NCI-H1694 treated with DMSO at 0.1 percent for 48 hours (cell line): Measurements from ENCODE around the gene C17orf113.

ENCODE experiments used
- DNase-seq: peaks from one replicate; lab custom pipeline; 2025; lab: John Stamatoyannopoulos, UW

Gene C17orf113

DNA sequence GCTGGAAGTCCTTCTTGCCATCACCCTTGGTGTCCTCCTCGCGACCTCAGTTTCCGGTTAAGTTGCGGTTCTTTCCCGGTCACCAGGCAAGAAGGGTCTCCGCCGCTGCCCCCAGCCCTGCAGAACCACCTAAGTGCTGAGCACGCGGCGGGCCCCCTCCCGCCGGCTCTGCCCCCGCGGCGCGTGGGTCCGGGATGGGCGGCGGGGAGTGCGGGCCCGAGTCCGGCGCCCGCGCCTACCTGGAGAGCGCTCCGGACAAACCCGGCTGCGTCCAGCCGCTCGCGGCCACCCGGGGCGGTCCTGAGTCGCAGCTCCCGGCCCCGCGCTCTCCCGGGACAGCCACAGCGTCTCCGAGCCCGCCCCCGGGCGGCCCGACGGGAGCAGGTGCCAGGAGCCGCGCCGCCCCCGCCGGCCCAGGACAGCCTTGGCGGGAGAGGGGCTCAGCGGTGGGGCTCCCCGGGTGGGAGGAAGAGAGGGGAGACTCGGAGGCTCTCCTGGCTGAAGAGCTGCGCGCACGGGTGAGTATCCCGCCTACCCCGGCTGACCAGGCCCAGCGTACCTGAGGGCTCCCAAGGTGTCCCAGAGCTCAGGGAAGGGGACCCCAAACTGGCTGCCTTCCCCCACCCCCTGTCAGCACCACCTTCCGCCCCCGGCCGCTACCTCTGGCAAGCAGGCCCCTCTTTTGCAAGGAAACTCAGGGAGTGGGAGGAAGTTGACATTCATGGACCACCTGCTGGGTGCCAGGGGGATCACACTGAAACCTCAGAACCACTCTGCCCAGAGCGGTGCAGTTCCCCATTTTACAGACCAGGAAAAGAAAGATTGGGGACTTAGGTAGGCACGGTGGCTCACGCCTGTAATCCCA lies 22.2 kb upstream of the C17orf113 start:
- no peak for DNase-seq

DNA sequence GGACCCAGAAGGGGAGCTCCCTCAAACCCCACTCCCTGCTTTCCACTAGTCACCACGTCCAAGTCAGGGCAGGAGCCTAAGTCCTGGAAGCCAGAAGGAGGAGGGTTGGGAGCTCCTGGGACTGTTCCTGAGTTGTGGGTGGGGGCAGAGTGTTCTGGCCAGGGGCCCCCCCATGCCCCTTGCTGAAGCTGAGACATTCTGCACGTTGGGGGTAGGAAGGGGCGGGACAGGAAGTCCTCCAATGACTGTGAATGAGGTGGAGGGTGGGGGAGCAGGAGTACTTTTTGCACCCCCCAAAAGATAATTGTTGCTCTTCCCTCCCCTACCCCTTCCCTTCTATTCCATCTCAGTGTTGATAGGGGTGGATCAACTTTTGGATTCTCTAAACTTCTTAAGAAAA lies 21.4 kb upstream of the C17orf113 start:
- DNase-seq: no peak

DNA sequence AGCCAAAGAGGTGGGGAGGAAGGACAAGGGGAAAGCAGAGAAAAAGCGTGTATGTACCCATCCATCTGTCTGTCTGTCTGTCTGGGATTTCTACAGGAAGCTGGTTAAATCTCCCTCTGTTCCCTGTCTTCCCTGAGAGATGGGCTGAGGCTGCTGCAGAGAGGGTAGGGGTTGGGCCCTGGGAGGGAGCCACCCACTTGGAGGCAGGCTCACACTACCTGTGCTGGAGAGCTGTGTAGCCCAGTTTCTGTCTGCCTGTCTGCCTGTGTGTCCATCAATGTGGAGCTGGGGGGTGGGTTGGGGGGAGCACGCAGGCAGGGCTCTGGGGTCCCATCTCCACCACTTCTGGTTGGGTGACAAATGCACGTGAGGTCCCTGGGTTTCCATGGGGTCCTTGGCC lies 18.6 kb upstream of the C17orf113 start:
- peak; percentile 26 for DNase-seq

DNA sequence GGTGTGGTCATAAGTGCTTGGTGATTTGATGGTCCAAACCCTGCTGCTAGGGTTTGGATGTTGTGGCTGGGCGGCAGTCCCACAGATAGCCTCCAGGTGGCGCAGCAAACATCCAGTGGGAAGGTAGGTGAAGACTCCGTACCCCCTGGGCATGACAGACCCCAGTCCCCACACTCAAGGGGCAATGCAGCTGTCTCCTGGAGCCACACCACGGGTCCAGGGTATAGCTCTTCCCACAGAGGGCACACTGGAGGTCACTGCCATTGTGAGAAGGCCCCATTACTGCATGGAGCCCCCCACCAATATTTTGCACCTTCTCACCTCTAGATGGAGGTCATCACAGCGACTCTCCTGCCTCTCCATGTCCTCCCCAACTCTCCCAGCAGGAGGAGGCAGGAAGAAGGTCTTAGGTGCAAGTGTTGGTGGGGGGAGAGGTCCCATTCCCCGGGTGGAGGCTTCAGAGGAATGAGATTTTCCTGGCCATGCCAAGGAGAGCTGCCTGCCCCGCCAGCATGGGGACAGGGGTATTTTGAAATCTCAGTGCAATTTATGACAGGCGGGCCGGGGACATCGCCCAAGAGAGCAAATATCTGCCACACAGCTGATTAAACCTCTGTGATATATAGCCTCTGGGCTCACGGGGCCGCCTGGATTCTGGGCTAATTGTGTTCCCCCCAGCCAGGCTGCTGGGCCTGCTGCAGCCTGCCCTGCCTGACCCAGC lies 17.1 kb upstream of the C17orf113 start:
- peak; percentile 83 for DNase-seq

DNA sequence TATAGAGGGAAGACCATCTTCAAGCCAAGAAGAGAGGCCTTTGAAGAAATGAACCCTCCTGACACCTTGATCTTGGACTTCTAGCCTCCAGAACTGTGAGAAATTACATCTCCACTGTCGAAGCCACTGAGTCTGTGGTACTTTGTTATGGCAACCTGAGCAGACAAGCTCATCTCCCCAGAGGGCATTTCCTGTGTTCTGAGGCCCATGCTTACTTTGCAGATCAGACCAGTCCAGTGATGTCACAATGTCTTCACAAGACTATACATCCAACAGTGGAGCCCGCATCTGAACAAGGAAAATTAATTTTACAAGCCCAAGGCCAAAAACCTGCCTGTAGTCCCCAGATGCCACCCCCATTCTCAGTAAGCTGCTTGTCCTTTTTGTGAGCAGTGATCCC lies 14.8 kb upstream of the C17orf113 start:
- no peak for DNase-seq

GRCh38 chr17:42062681-42063080 lies 12.3 kb upstream of the C17orf113 start:
- no peak for DNase-seq

DNA sequence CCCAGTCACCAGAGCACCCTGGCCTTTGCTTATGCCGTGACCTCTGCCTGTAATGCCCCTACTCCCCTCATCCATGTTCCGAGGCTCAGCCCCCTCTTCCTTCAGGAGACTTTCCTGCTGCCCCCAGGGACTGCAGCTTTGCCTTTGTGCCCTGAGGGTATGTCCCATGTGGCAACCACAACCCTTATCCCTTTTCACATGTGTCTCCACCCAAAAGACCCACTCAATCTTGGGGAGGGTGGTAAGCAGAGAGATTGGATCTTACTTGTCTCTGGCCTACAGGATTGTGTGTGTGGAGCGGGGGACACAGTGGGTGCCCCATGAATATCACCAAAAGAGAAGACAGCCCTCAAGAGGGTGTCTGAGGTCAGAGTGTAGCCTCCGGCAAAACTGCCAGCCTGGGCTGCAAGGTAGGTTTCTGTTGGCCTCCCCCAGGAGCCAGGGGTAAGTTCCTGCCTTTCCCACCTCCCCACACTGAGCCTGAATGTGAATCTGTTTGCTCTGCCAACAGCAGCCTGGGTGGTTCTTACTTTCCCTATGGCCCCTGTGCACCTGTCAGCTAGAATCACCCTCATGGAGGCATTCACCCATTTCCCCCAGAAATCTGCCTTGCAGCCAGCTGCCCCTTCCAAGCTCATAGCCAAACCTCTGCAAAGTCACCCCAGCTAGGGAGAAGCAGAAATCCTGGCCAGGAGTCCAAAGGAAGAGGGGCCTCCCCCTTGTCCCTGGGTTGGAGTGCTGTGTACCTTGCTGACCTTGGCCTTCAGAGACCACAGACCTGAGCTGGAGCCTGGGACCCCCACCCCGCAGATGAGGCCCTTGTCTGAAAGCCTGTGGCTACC lies 11.5 kb upstream of the C17orf113 start:
- DNase-seq: peak; percentile 47

- no peak for DNase-seq
Measured at GRCh38 chr17:42060231-42060630, 9.8 kb upstream of the C17orf113 start.

DNA sequence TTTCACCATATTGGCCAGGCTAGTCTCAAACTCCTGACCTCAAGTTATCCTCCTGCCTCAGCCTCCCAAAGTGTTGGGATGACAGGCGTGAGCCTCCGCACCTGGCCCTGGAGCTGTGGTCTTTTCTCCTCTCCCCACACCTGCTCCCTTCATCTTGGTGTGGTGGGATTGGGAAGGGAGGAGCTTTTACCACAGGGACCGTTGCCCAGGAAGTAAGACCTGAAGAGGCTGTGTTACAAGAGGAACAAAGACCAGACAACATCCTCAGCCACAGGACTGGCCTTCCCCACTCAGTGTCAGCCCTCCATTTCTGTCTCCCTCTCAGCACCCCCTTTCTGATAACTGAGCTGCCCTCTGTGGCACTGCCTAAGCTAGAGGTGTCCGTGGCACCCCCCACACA lies 9.4 kb upstream of the C17orf113 start:
- no peak for DNase-seq

GRCh38 chr17:42058063-42058462 lies 7.7 kb upstream of the C17orf113 start:
- DNase-seq: peak; percentile 11

GRCh38 chr17:42056635-42057034 lies 6.2 kb upstream of the C17orf113 start:
- no peak for DNase-seq

- DNase-seq: no peak
Measured at GRCh38 chr17:42055496-42055895, 5.1 kb upstream of the C17orf113 start.

GRCh38 chr17:42055027-42055426 lies 4.6 kb upstream of the C17orf113 start:
- DNase-seq: no peak

DNA sequence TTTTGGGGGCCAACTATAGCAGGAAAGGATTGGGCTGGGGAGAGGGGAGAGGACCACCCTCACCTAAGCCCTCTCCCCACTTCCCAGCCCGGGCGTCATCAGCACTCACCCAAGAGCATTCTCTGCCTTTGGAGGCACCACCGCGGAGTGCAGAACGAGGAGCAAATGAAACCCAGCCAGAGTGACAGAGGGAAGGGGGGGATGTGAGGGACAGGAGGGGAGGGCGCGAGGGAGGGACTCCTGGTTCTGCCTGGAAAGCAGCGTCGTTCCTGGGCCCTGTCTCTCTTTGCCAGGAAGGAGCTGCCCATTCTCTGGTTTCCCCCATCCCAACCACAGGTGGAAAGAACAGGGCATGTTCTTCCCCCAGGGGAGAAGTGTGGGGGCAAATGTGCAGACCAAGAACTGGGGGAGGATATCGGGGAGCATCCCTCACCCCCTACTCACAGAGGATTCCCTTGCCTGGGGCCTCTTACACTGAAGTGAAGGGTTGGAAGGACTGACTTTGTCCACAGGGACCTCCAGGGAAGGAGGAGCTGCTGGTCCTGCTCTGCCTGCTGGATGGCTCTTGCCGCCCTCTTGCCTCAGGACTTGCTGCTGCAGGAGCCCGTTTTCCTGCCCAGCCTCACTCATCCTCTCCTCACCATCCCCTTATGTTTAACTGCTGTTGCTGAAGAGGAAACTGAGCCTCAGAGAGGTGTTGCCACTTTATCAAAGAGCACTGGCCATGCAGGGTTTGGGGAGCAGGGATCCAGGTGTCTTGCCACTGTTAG lies 3.5 kb upstream of the C17orf113 start:
- DNase-seq: peak; percentile 30

DNA sequence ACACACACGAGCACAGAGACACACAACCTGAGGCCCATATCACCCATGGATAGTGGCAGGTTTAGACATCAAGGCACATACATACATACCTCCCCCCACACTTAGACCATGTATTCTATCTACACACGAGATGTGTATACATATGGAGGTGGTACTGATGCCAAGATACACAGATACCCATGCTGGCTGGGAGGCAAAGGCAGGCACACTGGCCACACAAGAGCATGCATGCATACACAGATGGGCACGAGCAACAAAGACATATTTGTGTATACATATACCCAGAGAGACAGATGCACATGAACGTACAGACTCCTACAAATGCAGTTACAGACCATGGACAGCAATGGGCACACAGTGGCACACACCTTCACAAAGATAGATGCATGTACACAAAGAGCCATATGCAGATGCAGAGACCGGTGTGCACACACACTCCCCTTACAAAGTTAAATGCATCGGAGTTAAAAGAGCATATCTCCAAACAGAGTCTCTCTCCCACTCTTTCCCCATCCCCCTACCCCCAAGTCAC lies 2.0 kb upstream of the C17orf113 start:
- peak; percentile 38 for DNase-seq

DNA sequence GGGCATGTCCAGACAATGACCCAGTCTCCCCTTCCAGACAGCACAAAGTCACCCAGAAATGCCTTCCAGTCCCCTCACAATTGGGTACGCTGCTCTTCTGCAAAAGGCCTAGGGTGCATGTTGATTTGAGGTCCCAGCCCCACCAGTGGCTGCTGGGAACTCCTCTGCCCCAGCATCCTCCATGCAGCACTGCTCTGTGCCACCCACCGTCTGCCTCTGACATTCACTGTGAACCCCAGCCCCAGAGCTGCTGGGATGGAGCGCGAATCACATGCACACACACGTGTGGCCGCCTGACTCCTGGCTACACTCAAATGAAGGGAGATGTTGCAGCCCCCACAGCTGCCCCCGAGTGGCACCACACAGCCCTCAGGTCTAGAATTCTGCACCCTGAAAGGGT lies 1.2 kb upstream of the C17orf113 start:
- DNase-seq: no peak

GRCh38 chr17:42051013-42051400 lies 606 bp upstream of the C17orf113 start:
- no peak for DNase-seq

- no peak for DNase-seq
Measured at GRCh38 chr17:42049834-42050392, 488 bp downstream of the C17orf113 start.

DNA sequence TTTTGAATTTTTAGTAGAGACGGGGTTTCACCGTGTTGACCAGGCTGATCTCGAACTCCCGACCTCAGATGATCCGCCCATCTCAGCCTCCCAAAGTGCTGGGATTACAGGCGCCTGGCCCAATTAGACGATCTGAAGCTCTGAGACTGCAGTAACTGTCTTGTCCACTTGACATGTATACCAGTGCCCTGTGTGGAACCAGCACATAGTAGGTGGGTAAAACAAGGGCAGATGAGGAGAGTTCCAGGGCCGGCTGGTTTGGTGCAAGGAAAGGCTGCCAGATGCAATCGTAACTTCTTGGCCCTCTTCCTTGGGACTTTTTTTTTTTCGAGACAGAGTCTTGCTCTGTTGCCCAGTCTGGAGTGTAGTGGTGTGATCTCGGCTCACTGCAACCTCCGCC lies 3.1 kb downstream of the C17orf113 start:
- no peak for DNase-seq

DNA sequence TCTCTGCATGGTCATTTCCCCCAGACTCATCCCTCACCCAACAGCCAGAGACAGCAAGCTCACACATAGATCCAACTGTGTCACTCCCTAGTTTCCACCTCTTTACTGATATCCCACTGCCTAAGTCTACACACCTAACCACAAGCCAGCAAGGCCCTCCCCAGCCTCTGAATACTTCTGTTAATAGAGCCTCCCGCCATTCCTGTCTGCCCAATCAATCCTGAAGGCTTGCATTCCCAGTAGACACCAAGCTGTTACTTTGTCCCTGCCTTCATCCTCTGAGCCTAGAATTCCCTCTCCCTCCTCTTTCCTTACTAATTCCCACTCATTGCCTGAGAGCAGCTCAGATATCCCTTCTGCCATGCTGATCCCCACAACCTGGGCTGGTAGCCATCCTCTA lies 4.7 kb downstream of the C17orf113 start:
- no peak for DNase-seq
